Liver (tissue), 3 donors: ENCODE data around the gene ROR1.

ENCODE experiments used
- EGR1 ChIP-seq, 2 donors: IDR thresholded peaks; 2 replicates each; pipeline ENCODE4 v1.6.1; 2016 to 2018; ENCODE audit warnings: antibody characterized with exemption in 2 of 2, low read depth in 2 of 2
- FOXA2 ChIP-seq: IDR thresholded peaks from 2 replicates; pipeline ENCODE4 v1.6.1; 2016; ENCODE audit warnings: antibody characterized with exemption
- JUND ChIP-seq, 2 donors: IDR thresholded peaks; 2 replicates each; pipeline ENCODE4 v1.6.1; 2016; ENCODE audit warnings: antibody characterized with exemption in 2 of 2
- SP1 ChIP-seq: IDR thresholded peaks from 2 replicates; pipeline ENCODE4 v1.6.1; 2018; ENCODE audit warnings: antibody characterized with exemption, mild to moderate bottlenecking
- TAF1 ChIP-seq: conservative IDR thresholded peaks from 2 replicates; pipeline ENCODE4 v1.6.1; 2016; ENCODE audit warnings: antibody characterized with exemption, mild to moderate bottlenecking
- TF ChIP-seq, protein P1 (sequence below): fragments of 150-350 bp; IDR thresholded peaks from 2 replicates; pipeline ENCODE4 v1.5.1; 2017; ENCODE audit warnings: improper control_type of control experiment, low read depth, low read length; ENCODE audit not compliant: missing input control
- TF ChIP-seq, protein P2 (sequence below): IDR thresholded peaks from 2 replicates; pipeline ENCODE4 v1.6.1; 2016; ENCODE audit warnings: antibody characterized with exemption, mild to moderate bottlenecking
- TF ChIP-seq, protein P3 (sequence below): IDR thresholded peaks from 2 replicates; pipeline ENCODE4 v1.6.1; 2016; ENCODE audit warnings: antibody characterized with exemption
- donor health status: healthy.
- donor health status: healthy.

DNA sequence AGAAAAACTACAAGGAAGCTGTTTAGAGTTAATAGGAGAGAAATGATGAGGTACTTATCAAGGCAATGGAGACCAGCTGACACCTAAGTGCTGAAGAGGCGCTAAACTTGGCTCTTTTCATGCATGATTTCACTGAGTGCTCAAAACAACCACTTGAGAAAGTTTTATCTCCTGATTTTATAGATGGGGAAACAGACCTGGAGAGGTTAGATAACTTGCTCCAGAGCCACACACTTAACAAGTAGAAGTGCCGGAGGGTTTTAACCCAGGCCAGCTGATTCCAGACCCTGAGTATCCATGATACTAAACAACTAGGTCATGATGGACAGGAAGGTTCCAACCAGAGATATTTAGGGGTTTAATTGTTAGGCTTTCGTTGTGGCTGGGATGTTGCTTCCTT lies 455.5 kb downstream of the ROR1 start:
- TF ChIP-seq, protein P1, sequence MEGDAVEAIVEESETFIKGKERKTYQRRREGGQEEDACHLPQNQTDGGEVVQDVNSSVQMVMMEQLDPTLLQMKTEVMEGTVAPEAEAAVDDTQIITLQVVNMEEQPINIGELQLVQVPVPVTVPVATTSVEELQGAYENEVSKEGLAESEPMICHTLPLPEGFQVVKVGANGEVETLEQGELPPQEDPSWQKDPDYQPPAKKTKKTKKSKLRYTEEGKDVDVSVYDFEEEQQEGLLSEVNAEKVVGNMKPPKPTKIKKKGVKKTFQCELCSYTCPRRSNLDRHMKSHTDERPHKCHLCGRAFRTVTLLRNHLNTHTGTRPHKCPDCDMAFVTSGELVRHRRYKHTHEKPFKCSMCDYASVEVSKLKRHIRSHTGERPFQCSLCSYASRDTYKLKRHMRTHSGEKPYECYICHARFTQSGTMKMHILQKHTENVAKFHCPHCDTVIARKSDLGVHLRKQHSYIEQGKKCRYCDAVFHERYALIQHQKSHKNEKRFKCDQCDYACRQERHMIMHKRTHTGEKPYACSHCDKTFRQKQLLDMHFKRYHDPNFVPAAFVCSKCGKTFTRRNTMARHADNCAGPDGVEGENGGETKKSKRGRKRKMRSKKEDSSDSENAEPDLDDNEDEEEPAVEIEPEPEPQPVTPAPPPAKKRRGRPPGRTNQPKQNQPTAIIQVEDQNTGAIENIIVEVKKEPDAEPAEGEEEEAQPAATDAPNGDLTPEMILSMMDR: no peak
- TF ChIP-seq JUND (IDR thresholded peaks at IDR 0.05): no peak
- TF ChIP-seq, protein P2, sequence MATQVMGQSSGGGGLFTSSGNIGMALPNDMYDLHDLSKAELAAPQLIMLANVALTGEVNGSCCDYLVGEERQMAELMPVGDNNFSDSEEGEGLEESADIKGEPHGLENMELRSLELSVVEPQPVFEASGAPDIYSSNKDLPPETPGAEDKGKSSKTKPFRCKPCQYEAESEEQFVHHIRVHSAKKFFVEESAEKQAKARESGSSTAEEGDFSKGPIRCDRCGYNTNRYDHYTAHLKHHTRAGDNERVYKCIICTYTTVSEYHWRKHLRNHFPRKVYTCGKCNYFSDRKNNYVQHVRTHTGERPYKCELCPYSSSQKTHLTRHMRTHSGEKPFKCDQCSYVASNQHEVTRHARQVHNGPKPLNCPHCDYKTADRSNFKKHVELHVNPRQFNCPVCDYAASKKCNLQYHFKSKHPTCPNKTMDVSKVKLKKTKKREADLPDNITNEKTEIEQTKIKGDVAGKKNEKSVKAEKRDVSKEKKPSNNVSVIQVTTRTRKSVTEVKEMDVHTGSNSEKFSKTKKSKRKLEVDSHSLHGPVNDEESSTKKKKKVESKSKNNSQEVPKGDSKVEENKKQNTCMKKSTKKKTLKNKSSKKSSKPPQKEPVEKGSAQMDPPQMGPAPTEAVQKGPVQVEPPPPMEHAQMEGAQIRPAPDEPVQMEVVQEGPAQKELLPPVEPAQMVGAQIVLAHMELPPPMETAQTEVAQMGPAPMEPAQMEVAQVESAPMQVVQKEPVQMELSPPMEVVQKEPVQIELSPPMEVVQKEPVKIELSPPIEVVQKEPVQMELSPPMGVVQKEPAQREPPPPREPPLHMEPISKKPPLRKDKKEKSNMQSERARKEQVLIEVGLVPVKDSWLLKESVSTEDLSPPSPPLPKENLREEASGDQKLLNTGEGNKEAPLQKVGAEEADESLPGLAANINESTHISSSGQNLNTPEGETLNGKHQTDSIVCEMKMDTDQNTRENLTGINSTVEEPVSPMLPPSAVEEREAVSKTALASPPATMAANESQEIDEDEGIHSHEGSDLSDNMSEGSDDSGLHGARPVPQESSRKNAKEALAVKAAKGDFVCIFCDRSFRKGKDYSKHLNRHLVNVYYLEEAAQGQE: no peak
- no peak for TF ChIP-seq EGR1 (IDR thresholded peaks at IDR 0.05; ENCODE audit: low read depth in 2 of 2)
- TF ChIP-seq FOXA2: no peak
- TF ChIP-seq TAF1: no peak
- TF ChIP-seq, protein P3, sequence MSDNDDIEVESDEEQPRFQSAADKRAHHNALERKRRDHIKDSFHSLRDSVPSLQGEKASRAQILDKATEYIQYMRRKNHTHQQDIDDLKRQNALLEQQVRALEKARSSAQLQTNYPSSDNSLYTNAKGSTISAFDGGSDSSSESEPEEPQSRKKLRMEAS: no peak
- no peak for TF ChIP-seq SP1
